Gastroesophageal sphincter (tissue), 4 donors: Measurements from ENCODE around the gene INPP5A. TPM values are rescaled to one million over a fixed set of nuclear protein-coding genes. Genes with fewer than 3 reads are reported as not detected.
A peak's percentile ranks its signal among the peaks of the same experiment; 100 is the strongest.

ENCODE experiments used
- ATAC-seq: fragments of 150-250 bp; one replicate; pipeline ENCODE4 v1.9.1; 2016; ENCODE audit warnings: mild to moderate bottlenecking, moderate library complexity
- H3K27ac ChIP-seq, 4 donors: fragments of 200-600 bp; sonication (generic) in 3 of 4; 1 replicate in 3 of 4; 2 replicates in 1 of 4; pipeline ENCODE4 v1.5.1; 2016 to 2019
- H3K27me3 ChIP-seq: fragments of 200-600 bp; sonication (generic); one replicate; pipeline ENCODE4 v1.5.1; 2019
- H3K36me3 ChIP-seq, 2 donors: fragments of 200-600 bp; sonication (generic); one replicate each; pipeline ENCODE4 v1.5.1; 2019; ENCODE audit warnings: control low read depth in 1 of 2
- H3K4me1 ChIP-seq, 3 donors: fragments of 200-600 bp; sonication (generic); 1 replicate in 2 of 3; 2 replicates in 1 of 3; pipeline ENCODE4 v1.5.1; 2016 to 2019; ENCODE audit warnings: control low read depth in 2 of 3
- H3K4me3 ChIP-seq, 2 donors: fragments of 200-600 bp; sonication (generic); one replicate each; pipeline ENCODE4 v1.5.1; 2019; ENCODE audit warnings: mild to moderate bottlenecking in 1 of 2, moderate library complexity in 1 of 2
- H3K9me3 ChIP-seq, 3 donors: fragments of 200-600 bp; sonication (generic); one replicate each; pipeline ENCODE4 v1.5.1; 2017 to 2019; ENCODE audit warnings: control low read depth in 2 of 3
- CTCF ChIP-seq, 4 experiments: fragments of 200-600 bp in 2 of 4; fragments of 450-650 bp in 2 of 4; sonication (generic) in 1 of 4; IDR thresholded peaks; one replicate each; pipeline ENCODE4 v1.5.1; 2017 to 2019; ENCODE audit warnings: antibody characterized with exemption in 4 of 4, mild to moderate bottlenecking in 2 of 4, moderate library complexity in 2 of 4
- EP300 ChIP-seq: sonication (generic); formaldehyde crosslinking; IDR thresholded peaks from one replicate; pipeline ENCODE4 v1.6.1; 2017; ENCODE audit warnings: antibody characterized with exemption, mild to moderate bottlenecking
- POLR2A ChIP-seq, 2 donors: fragments of 450-650 bp; IDR thresholded peaks; one replicate each; pipeline ENCODE4 v1.6.1; 2017; ENCODE audit warnings: antibody characterized with exemption in 2 of 2, mild to moderate bottlenecking in 2 of 2, moderate library complexity in 1 of 2
- POLR2AphosphoS5 ChIP-seq: sonication (generic); formaldehyde crosslinking; IDR thresholded peaks from one replicate; pipeline ENCODE4 v1.6.1; 2017; ENCODE audit warnings: antibody characterized with exemption
- WGBS, 2 donors: methylation state at CpG; one replicate each; pipeline ENCODE4 v1.1.5; 2018; ENCODE audit warnings: low coverage in 1 of 2; 5-methylcytosine and 5-hydroxymethylcytosine counted together
- total RNA-seq, 4 donors: library from RNA; depleted of rRNA; stranded (reverse); fragments of >200 nt; gene quantifications; one replicate each; pipeline ENCODE4 v1.1.0, GENCODE V29; 2016

The INPP5A gene
- total RNA-seq, 4 donors from 2014 or later = 111 to 288 (median 215) TPM

- peak overlapping the region; percentile 77 to 95 (median 94) for H3K27ac ChIP-seq
- no peaks in the 10 kb centered on the region for H3K9me3 ChIP-seq
- H3K36me3 ChIP-seq = no peaks in the 10 kb centered on the region
- H3K27me3 ChIP-seq = no peaks in the 10 kb centered on the region
- no peak for ATAC-seq
- WGBS, 2 donors = 47% methylated on average over 4 of the region's 16 CpGs; no CpG with 5 or more reads in 1 of the 2 donors
- TF ChIP-seq POLR2A (IDR thresholded peaks at IDR 0.05) (no peak), CTCF (IDR thresholded peaks at IDR 0.05) (no peak), POLR2AphosphoS5 (no peak), EP300 (no peak)
- H3K4me1 ChIP-seq = peaks cover 22 to 82% (median 59%) of the 10 kb centered on the region in 3 donors
- H3K4me3 ChIP-seq = peak overlapping the region in 1 of 2 donors; percentile 31
Measured at GRCh38 chr10:132517951-132518521, 19.6 kb upstream of the INPP5A start.

GRCh38 chr10:132518572-132519381, 18.8 kb upstream of the INPP5A start:
- H3K36me3 ChIP-seq = no peaks in the 10 kb centered on the region
- peak overlapping the region; percentile 77 to 95 (median 94) for H3K27ac ChIP-seq
- TF ChIP-seq POLR2AphosphoS5 = no peak
- TF ChIP-seq EP300 = no peak
- no peak for TF ChIP-seq POLR2A (IDR thresholded peaks at IDR 0.05)
- no peak for TF ChIP-seq CTCF (IDR thresholded peaks at IDR 0.05)
- 43% methylated on average over 10 to 21 of the region's 29 CpGs for WGBS, 2 donors
- peak overlapping the region in 1 of 2 donors; percentile 31 for H3K4me3 ChIP-seq
- H3K4me1 ChIP-seq = peaks cover 22 to 84% (median 59%) of the 10 kb centered on the region in 3 donors
- H3K27me3 ChIP-seq = no peaks in the 10 kb centered on the region
- no peaks in the 10 kb centered on the region for H3K9me3 ChIP-seq
- no peak for ATAC-seq

GRCh38 chr10:132519382-132520176, 18.0 kb upstream of the INPP5A start:
- Histone ChIP-seq H3K4me3 (no peak overlapping the region), H3K27ac (peak overlapping the region; percentile 77 to 95 (median 94)), H3K9me3 (no peaks in the 10 kb centered on the region), H3K27me3 (no peaks in the 10 kb centered on the region), H3K36me3 (no peaks in the 10 kb centered on the region), H3K4me1 (peaks cover 22 to 83% (median 59%) of the 10 kb centered on the region in 3 donors)
- 42% methylated on average over 2 of the region's 30 CpGs; no CpG with 5 or more reads in 1 of the 2 donors for WGBS, 2 donors
- TF ChIP-seq EP300 = no peak
- no peak for TF ChIP-seq POLR2AphosphoS5
- TF ChIP-seq CTCF (IDR thresholded peaks at IDR 0.05) = no peak
- no peak for TF ChIP-seq POLR2A (IDR thresholded peaks at IDR 0.05)
- ATAC-seq = no peak

- Histone ChIP-seq H3K4me3 (no peak overlapping the region), H3K9me3 (no peaks in the 10 kb centered on the region), H3K36me3 (no peaks in the 10 kb centered on the region), H3K27me3 (no peaks in the 10 kb centered on the region), H3K4me1 (peaks cover 22 to 76% (median 56%) of the 10 kb centered on the region in 3 donors), H3K27ac (peak overlapping the region; percentile 77 to 95 (median 94))
- peak; percentile 37 for ATAC-seq
- TF ChIP-seq POLR2A (IDR thresholded peaks at IDR 0.05) = peak in 1 of 2 donors; percentile 23
- TF ChIP-seq EP300 = no peak
- TF ChIP-seq POLR2AphosphoS5 = peak; percentile 74
- WGBS, 2 donors = 2% methylated on average over 8 of the region's 17 CpGs; no CpG with 5 or more reads in 1 of the 2 donors
Measured at GRCh38 chr10:132520177-132520811, 17.3 kb upstream of the INPP5A start.
